HG02588 (cell line): ENCODE data around the gene KRT74.

ENCODE experiments used
- ATAC-seq: cut with Tn5 transposase; IDR thresholded peaks from one replicate; pipeline ENCODE4 v1.9.1; 2021; ENCODE audit warnings: mild to moderate bottlenecking, moderate library complexity; ENCODE audit not compliant: unreplicated experiment

Gene KRT74

GRCh38 chr12:52539821-52540173, 33.8 kb downstream of the KRT74 start:
- no peak for ATAC-seq

GRCh38 chr12:52539083-52539820, 34.4 kb downstream of the KRT74 start:
- ATAC-seq: no peak

- no peak for ATAC-seq
Observed at GRCh38 chr12:52537101-52537500, 36.5 kb downstream of the KRT74 start.

- no peak for ATAC-seq
Observed at GRCh38 chr12:52535574-52535973, 38.1 kb downstream of the KRT74 start.

DNA sequence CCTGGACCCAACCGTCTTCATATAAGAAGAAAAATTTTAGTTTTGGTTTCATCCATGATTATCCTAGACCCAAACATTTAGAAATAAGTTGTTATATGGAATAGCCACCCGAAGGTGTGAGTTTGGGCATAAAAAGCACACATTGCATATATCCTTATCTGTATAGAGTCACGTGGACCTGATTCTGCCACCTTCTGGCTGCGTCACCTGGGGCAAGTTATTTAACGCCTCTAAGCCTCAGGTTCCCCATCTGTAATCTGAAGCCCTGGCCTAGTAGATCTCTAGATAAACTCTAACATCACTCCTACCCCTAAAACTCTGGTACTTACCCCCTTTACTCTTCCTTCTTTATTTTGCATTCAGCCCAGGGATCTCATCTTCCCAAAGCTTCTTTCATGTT, 39.2 kb downstream of the KRT74 start:
- ATAC-seq: no peak

- ATAC-seq: no peak
Observed at GRCh38 chr12:52533686-52534470, 39.8 kb downstream of the KRT74 start.

DNA sequence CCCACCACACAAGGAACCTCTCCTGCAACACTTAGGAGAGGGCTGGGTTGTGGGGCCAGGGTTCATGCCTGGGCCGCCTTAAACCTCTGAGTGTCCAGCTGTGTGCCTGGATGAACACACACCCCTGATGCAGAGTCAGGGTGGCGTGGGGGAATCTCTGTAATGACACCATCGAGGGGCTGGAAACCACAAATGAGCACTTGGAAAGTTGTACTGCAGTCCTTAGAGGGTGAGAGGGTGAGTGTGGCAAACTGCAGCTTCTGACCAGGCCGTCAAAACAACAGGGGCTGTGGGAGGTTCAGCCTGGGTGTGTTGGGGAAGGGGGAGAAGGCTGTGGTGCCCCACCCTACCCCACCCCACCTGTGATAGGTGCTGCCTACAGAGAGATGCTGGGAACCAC, 41.0 kb downstream of the KRT74 start:
- ATAC-seq: no peak

DNA sequence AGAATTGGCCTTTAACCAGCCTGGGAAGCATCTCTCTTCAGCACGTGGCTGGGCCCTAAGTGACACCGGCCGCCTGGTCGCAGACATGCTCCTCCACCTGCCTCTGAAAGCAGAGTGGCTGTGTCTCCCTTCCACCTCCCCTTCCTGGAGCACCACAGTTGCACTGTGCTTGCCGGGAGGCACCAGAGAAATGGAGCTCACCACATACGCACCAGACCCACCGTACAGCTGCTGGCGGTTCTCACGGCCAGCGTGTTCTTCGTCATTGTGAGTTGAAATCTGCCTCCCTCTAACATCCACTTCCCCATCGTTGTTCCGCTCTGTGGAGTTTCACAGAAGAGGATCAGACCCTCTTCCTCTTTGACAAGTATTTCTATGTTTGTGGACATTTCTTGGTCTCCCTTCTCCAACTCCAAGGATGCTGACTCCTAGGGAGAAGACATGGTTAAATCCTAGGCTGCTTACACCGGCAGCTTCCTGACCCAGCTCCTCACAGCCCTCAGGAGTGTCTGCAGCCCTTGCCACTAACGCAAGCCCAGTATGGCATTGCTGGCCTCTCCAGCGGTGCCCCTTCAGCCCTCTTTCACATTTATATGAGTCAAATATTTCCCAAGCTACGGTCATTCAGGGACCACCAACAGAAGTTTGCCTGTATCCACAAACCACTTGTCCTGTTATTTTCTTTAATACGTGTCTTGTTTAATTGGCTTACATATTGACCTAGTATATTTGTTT, 41.9 kb downstream of the KRT74 start:
- no peak for ATAC-seq

GRCh38 chr12:52530905-52531304, 42.7 kb downstream of the KRT74 start:
- no peak for ATAC-seq

GRCh38 chr12:52530366-52530765, 43.3 kb downstream of the KRT74 start:
- ATAC-seq: no peak

DNA sequence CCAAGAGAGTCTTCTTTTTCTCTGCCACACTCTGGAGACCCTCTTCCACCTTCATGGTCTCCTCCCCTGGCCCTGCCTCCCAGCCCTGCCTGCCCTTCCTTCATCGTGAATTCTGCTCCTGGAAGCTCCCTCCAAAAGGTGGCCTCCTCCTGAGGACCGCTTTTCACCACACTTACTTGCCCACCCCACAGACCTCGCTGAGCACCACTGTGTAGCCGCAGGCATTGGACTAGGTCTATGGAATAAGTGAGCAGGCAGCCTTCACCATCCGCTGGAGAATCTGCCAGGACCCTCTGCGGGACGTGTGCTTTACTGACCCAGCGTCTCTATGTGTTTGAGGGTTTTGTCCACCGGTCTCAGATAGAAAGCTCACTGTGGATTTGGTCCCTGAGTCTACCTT, 43.8 kb downstream of the KRT74 start:
- no peak for ATAC-seq

- ATAC-seq: no peak
Observed at GRCh38 chr12:52529417-52529816, 44.2 kb downstream of the KRT74 start.

DNA sequence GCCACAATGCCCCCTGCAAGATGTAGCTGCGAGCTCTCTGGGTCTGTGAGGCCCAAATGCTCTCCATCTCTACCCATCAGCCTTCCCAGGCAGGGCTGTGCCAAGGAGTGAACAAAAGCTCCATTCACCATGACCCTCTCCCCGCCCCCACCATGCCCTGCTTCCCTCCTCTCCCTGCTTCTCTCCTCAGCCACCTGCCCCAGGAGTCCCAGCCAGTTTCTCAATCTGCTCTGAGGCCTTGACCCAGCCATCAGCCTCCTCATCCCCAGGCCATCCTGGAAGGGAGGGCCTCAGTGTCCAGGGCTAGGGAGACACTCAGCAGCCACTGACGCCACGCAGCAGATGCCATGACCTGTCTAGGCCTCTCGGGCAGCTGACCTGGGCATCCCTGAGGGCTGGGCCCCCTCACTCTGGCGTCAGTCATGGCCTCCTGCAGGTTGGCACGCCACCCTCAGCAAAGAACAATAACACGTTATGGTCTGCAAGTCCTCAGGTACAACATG, 45.0 kb downstream of the KRT74 start:
- ATAC-seq: no peak

- no peak for ATAC-seq
Observed at GRCh38 chr12:52527121-52527800, 46.4 kb downstream of the KRT74 start.

DNA sequence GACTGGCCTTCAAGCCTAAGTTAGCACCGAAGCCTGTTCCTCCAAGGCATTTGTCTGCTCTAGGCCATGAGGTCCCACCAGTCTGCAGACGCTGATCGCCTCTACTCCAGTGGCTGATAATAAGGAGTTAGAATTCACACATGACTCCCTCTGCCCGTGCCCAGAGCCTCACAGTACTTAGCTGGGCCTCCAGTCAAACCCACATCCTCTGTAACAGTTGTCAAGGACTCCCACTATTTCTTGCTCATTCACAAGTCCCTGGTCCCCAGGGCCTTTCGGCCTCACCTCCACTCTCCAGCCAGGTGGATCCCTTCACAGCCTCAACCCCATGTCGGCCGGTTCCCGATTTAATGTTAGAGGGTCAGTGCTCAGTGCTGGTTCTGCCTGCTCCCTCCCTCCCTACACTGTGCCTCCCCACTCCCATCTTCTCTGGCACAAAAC, 47.1 kb downstream of the KRT74 start:
- no peak for ATAC-seq

GRCh38 chr12:52525661-52526499, 47.8 kb downstream of the KRT74 start:
- ATAC-seq: no peak

- no peak for ATAC-seq
Observed at GRCh38 chr12:52524898-52525591, 48.6 kb downstream of the KRT74 start.

- ATAC-seq: no peak
Observed at GRCh38 chr12:52524241-52524897, 49.3 kb downstream of the KRT74 start.

GRCh38 chr12:52523824-52524223, 49.8 kb downstream of the KRT74 start:
- ATAC-seq: no peak
